IMR-90 (cell line): ENCODE data around the gene VIPR2.

Experiments
- BHLHE40 ChIP-seq: fragments of 150-350 bp; IDR thresholded peaks from 2 replicates; pipeline ENCODE4 v1.6.1; 2016; ENCODE audit warnings: mild to moderate bottlenecking, low read depth, low read length
- CHD1 ChIP-seq: IDR thresholded peaks from 2 replicates; pipeline ENCODE4 v1.6.1; 2012; ENCODE audit warnings: low read depth, low read length, improper control_type of control experiment
- FOS ChIP-seq: fragments of 150-350 bp; IDR thresholded peaks from 2 replicates; pipeline ENCODE4 v1.6.1; 2016; ENCODE audit warnings: low read depth, low read length
- MAZ ChIP-seq: IDR thresholded peaks from 2 replicates; pipeline ENCODE4 v1.6.1; 2012; ENCODE audit warnings: low read depth, mild to moderate bottlenecking, low read length, improper control_type of control experiment, moderate library complexity, borderline replicate concordance
- POLR2A ChIP-seq: IDR thresholded peaks from 2 replicates; pipeline ENCODE4 v1.6.1; 2012; ENCODE audit warnings: mild to moderate bottlenecking, low read depth, low read length
- RAD21 ChIP-seq: IDR thresholded peaks from 2 replicates; pipeline ENCODE4 v1.6.1; 2012; ENCODE audit warnings: low read length, improper control_type of control experiment
- RCOR1 ChIP-seq: IDR thresholded peaks from 2 replicates; pipeline ENCODE4 v1.6.1; 2012; ENCODE audit warnings: mild to moderate bottlenecking, low read length, improper control_type of control experiment; ENCODE audit not compliant: insufficient replicate concordance
- RFX5 ChIP-seq: IDR thresholded peaks from 2 replicates; pipeline ENCODE4 v1.8.0; 2012; ENCODE audit warnings: low read depth, mild to moderate bottlenecking, low read length, moderate library complexity
- TF ChIP-seq, protein P1 (sequence below): conservative IDR thresholded peaks from 2 replicates; pipeline ENCODE4 v1.5.1; 2012; ENCODE audit warnings: mild to moderate bottlenecking, low read depth, low read length, improper control_type of control experiment
- TF ChIP-seq, protein P2 (sequence below): fragments of 150-350 bp; IDR thresholded peaks from 2 replicates; pipeline ENCODE4 v1.6.1; 2016; ENCODE audit warnings: low read depth, mild to moderate bottlenecking, low read length, moderate library complexity, borderline replicate concordance

DNA sequence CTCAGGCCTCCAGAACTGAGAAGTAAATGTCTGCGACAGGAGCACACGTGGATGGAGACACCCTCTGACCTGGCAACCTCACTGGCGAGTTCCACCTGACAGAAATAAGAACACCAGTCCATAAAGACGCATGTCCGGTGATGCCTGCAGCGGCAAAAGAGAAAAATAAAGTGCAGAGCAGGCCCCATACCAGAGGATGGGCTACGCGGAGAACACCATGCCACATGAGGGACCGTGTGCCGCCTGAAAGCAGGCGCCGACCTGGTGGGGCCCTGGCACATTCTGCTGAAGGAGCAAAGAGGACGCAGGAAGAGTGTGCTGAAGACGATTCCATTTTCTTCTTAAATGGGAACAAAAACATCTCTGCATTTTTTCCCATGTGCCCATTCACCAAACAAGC, 105.0 kb downstream of the VIPR2 start:
- TF ChIP-seq, protein P1, sequence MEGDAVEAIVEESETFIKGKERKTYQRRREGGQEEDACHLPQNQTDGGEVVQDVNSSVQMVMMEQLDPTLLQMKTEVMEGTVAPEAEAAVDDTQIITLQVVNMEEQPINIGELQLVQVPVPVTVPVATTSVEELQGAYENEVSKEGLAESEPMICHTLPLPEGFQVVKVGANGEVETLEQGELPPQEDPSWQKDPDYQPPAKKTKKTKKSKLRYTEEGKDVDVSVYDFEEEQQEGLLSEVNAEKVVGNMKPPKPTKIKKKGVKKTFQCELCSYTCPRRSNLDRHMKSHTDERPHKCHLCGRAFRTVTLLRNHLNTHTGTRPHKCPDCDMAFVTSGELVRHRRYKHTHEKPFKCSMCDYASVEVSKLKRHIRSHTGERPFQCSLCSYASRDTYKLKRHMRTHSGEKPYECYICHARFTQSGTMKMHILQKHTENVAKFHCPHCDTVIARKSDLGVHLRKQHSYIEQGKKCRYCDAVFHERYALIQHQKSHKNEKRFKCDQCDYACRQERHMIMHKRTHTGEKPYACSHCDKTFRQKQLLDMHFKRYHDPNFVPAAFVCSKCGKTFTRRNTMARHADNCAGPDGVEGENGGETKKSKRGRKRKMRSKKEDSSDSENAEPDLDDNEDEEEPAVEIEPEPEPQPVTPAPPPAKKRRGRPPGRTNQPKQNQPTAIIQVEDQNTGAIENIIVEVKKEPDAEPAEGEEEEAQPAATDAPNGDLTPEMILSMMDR, result no peak
- no peak for TF ChIP-seq POLR2A
- TF ChIP-seq, protein P2, sequence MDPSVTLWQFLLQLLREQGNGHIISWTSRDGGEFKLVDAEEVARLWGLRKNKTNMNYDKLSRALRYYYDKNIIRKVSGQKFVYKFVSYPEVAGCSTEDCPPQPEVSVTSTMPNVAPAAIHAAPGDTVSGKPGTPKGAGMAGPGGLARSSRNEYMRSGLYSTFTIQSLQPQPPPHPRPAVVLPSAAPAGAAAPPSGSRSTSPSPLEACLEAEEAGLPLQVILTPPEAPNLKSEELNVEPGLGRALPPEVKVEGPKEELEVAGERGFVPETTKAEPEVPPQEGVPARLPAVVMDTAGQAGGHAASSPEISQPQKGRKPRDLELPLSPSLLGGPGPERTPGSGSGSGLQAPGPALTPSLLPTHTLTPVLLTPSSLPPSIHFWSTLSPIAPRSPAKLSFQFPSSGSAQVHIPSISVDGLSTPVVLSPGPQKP, result no peak
- TF ChIP-seq FOS, result no peak
- TF ChIP-seq BHLHE40, result no peak
- TF ChIP-seq RAD21, result no peak
- TF ChIP-seq RFX5, result no peak
- no peak for TF ChIP-seq MAZ
- TF ChIP-seq RCOR1, result no peak
- TF ChIP-seq CHD1, result no peak
